GM21515 (cell line): ENCODE data around the gene TM6SF1.
"Not testable (repeated sequence)": the region's sequence is repeated elsewhere in the genome, so short reads cannot be mapped to it uniquely, and the experiment has no call there.

Source experiments
- ATAC-seq: cut with Tn5 transposase; IDR thresholded peaks from one replicate; pipeline ENCODE4 v1.9.1; 2021; ENCODE audit not compliant: unreplicated experiment

Gene TM6SF1

GRCh38 chr15:83115410-83115809 lies 8.0 kb downstream of the TM6SF1 start:
- no peak for ATAC-seq

GRCh38 chr15:83115831-83116565 lies 8.6 kb downstream of the TM6SF1 start:
- ATAC-seq, result peak; percentile 75

GRCh38 chr15:83118291-83118827 lies 10.9 kb downstream of the TM6SF1 start:
- no peak for ATAC-seq

- no peak for ATAC-seq
Observed at GRCh38 chr15:83118968-83119367, 11.5 kb downstream of the TM6SF1 start.

- no peak for ATAC-seq
Observed at GRCh38 chr15:83119968-83120581, 12.6 kb downstream of the TM6SF1 start.

GRCh38 chr15:83123529-83123928 lies 16.1 kb downstream of the TM6SF1 start:
- no peak for ATAC-seq

GRCh38 chr15:83127547-83128150 lies 20.2 kb downstream of the TM6SF1 start:
- ATAC-seq, result no peak

- ATAC-seq, result no peak
Observed at GRCh38 chr15:83129791-83130190, 22.3 kb downstream of the TM6SF1 start.

GRCh38 chr15:83132861-83133523 lies 25.5 kb downstream of the TM6SF1 start:
- no peak for ATAC-seq

- ATAC-seq, result not testable (repeated sequence)
Observed at GRCh38 chr15:83142151-83142550, 34.7 kb downstream of the TM6SF1 start.

GRCh38 chr15:83144771-83145170 lies 37.3 kb downstream of the TM6SF1 start:
- no peak for ATAC-seq

- no peak for ATAC-seq
Observed at GRCh38 chr15:83153288-83153687, 45.8 kb downstream of the TM6SF1 start.

- ATAC-seq, result no peak
Observed at GRCh38 chr15:83155942-83156341, 48.5 kb downstream of the TM6SF1 start.

- no peak for ATAC-seq
Observed at GRCh38 chr15:83158393-83158792, 50.9 kb downstream of the TM6SF1 start.

- no peak for ATAC-seq
Observed at GRCh38 chr15:83160741-83161140, 53.3 kb downstream of the TM6SF1 start.

GRCh38 chr15:83163032-83163431 lies 55.6 kb downstream of the TM6SF1 start:
- no peak for ATAC-seq

GRCh38 chr15:83164111-83164770 lies 56.8 kb downstream of the TM6SF1 start:
- no peak for ATAC-seq

- no peak for ATAC-seq
Observed at GRCh38 chr15:83164771-83165404, 57.4 kb downstream of the TM6SF1 start.

GRCh38 chr15:83166218-83166617 lies 58.8 kb downstream of the TM6SF1 start:
- no peak for ATAC-seq

GRCh38 chr15:83166830-83167229 lies 59.4 kb downstream of the TM6SF1 start:
- ATAC-seq, result no peak
